Activated CD8-positive, alpha-beta memory T cell treated with anti-CD3 and anti-CD28 coated beads, Interleukin-2, amount 50 U/mL, for 24 hours (primary cell): ENCODE measurements around the gene HTRA2.
A peak's percentile ranks its signal among the peaks of the same experiment; 100 is the strongest.

ENCODE experiments used
- DNase-seq: peaks from one replicate; pipeline ENCODE4 v3.0.0-alpha.2; 2020; ENCODE audit errors: extremely low read depth

The HTRA2 gene

GRCh38 chr2:74542978-74543377 is 13.2 kb downstream of the HTRA2 start:
- DNase-seq, result no peak

- DNase-seq, result no peak
These were observed 14.9 kb downstream of the HTRA2 start for GRCh38 chr2:74544634-74545033.

GRCh38 chr2:74546004-74546403 is 16.3 kb downstream of the HTRA2 start:
- DNase-seq, result no peak

GRCh38 chr2:74548285-74548899 is 18.7 kb downstream of the HTRA2 start:
- no peak for DNase-seq

DNA sequence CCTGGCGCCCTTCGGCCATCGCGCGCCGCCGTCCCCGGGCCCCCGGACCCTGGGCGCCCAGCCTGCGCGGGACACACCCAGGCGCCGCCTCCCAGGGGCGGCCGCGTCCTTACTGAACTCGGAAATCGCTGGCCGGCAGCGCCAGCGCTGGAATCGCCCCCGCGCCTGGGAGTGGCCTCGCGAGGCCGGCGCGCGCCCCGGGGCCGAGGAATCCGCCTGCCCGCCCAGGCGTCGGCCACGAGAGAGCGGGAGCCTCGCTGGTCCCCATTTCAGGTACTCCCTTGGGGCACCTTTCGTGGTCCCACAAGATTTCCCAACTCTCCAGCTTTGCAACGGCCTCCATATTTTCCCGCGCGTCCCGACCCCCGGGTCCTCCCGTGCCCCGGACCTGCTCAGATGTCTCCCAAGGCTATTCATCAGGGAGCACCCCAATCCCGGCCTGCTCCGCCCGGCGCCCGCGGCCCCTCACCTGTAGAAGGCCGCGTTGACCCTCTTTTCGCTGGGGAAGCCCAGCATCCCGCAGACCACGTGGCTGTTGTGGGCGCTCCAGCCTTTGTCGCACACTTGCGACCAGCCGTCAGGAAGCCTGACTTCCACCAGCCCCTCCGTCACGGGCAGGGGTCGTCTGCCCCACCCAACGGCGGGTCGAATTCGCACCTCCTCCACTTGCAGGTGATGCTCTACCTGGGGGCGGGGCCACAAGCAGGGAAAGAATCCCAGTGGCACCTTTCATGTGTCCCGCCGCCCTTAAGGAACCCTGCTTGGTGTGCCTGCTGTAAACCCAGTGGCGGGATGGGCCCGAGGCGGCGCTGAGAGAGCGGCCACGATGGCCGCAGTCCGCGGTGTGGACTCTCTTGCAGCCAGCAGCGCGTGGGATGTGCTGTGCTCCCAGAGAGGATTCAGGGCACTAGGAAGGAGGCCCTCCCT is 19.4 kb downstream of the HTRA2 start:
- no peak for DNase-seq

GRCh38 chr2:74550231-74550630 is 20.5 kb downstream of the HTRA2 start:
- no peak for DNase-seq

- no peak for DNase-seq
These were observed 21.8 kb downstream of the HTRA2 start for GRCh38 chr2:74551530-74551929.

DNA sequence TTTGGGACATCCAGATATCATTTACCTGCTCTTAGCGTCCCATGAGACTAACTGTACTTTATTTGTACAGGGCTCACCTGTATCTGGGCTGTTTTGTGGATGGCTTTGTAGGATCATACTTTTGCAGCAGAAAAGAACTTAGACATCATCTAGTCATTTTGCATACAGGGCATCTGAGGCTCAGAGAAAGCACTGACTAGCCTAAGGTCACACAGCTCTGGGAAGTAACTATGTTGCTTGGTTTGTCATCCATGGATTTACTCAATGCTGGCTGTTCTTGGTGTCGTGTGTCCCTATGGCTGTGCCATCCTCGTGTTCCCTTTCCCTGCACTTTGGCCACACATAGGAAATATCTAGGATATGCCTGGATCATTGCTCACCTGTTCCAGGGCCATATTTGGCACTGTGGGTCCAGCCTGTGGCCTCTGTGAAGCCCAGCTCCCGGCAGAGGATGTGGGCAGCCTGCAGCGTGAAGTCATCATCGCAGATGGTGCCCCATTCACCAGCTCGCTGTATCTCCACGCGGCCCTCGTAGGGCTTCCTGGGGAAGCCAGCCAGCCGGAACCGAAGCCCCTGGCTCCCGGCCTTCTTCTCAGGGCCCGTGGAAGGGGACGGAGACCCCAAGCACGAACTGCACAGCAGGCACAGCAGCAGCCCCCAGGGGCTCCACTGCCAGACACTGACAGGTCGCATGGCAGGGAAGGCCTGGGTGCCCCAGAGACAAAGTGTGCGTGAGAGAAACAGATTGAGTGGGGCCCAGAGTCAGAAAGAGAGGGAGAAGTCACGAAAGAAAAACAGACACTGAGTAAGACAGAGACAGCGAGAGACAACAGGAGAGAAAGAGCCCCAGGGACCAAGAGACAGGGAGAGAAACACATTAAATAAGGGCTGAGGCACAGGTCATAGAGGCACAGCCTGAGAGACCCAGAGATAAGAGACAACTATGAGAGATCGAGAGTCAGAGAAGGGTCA is 22.5 kb downstream of the HTRA2 start:
- no peak for DNase-seq

- DNase-seq, result no peak
These were observed 23.4 kb downstream of the HTRA2 start for GRCh38 chr2:74552914-74553811.

GRCh38 chr2:74553892-74554819 is 24.4 kb downstream of the HTRA2 start, which contains the start of the genes DOK1 and LOXL3:
Gene DOK1 (plus strand): TSS chr2:74554720. CDS start chr2:74554755, 35 bp downstream.
Gene LOXL3 (minus strand): TSS chr2:74553942. CDS start chr2:74552634, 1,308 bp downstream.
- peak; percentile 59 for DNase-seq

DNA sequence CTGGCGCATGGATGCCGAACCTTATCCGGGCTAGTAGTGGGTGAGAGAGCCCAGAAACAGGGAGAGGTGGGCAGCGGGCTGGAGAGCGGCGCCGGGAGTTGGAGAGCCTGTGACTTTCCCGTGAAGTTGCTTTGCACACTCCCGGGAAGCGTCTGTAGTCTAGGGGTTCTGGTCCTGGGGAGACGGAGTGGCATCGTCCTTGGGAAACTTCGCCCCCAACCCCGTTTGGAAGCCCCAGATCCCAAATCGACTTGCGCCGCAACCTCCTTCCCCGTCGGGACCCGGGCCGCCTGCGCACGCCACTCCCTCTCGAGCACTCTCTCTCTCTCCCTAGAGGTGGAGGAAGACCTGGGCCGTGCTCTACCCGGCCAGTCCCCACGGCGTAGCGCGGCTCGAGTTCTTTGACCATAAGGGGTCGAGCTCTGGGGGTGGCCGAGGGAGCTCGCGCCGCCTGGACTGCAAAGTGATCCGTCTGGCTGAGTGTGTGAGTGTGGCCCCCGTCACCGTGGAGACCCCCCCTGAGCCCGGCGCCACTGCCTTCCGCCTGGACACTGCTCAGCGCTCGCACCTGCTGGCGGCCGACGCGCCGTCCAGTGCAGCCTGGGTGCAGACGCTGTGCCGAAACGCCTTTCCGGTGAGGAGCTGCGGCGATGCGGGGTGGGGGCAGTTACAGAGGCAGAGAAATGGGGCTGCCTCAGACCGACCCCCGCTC is 25.2 kb downstream of the HTRA2 start:
- DNase-seq, result no peak

DNA sequence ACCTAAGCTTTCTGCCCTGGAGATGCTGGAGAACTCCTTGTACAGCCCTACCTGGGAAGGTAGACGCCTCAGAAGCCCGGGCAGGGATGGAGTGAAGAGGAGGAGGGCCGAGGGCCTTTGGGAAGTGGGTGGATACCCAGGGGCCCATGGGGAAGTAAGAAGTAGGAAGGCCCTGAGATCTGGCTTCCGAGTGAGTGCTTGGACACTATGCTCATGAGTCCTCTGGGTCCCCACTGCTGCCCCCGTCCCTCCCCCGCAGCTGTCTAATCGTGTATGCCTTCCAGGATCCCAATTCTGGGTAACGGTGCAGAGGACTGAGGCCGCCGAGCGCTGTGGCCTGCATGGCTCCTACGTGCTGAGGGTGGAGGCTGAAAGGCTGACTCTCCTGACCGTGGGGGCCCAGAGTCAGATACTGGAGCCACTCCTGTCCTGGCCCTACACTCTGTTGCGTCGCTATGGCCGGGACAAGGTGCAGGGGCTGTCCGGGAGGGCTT is 25.9 kb downstream of the HTRA2 start:
- DNase-seq, result no peak

GRCh38 chr2:74556159-74556558 is 26.4 kb downstream of the HTRA2 start:
- DNase-seq, result no peak

- no peak for DNase-seq
These were observed 27.2 kb downstream of the HTRA2 start for GRCh38 chr2:74556831-74557370.

DNA sequence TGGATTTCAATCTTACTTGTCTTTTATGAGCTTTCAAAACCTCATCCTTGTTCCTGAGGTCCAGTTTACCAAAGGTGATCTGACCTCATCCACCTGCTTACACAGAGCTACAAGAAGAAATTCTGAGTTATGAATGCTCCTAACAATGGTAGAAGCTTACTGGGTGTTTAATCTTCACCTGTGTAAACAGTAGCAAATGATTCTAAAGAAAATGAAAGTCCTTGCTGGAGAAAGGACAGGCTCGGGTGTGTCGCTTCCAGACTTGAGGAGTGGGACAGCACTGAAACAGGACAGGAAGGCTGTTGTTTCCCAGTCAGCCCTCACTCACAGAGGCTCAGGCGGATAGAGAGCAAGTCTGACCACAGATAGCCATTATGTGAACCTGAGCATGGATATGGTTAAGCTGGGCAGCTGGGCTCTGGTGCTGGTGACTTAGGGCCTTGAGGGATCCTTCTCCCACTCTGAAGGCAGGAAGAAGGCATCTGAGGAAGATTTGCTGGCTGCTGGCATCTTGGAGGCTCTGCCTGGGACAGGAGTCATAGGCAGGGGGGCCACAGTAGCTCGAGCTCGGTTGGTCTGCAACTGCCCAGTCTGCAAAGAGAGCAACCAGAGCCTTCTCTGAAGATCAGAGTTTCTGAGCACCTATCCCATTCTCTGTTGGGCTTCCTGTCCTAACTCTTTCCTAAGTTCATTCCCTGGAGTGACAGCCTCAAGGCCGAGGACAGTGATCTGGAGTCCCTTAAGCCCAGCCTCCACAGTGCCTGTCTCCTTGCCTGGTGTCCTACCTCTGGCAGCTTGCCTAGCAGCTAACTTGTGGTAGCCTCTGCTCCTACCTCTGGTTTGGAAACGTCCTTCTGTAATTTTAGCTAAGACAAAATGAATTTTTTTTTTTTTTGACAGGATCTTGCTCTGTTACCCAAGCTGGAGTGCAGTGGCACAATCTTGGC is 28.8 kb downstream of the HTRA2 start:
- DNase-seq, result no peak

DNA sequence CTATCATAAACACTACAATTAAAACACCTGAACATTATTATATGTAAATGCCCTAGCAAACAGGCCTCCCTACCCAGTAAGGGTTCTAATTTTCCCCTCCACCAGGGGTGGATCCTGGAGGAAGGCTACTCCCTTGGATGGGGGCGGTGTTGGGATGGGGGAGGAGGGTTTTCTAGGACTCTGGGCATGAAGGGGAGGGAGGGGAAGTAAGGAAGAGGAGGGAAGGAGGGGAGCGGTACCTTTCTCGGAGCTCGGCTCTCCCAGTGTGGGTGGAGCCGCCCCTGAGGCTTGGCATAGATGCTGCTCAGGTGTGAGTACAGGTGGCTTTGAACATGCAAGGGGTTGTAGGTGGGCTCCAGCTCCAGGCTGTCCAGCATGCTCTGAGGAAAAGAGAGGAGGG is 30.2 kb downstream of the HTRA2 start:
- no peak for DNase-seq

DNA sequence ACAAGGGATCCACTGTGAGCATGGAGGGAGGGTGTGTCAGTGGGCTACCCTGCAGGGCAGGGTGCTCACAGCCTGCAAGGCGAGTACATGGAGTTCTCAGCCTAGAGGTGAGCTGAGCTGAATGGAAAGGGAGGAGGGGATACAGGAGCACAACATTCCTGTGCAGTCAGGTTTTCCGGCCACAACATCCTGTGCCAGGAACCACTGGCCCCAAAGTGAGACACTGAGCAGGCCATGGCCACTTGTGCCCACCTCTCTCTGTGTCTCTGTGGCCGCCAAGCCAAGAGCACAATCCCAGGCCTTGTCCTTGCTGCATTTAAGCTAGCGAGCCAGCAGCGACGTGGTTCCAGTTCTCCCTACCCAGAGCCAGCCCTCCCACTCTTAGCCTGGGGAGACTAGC is 30.9 kb downstream of the HTRA2 start:
- DNase-seq, result no peak
